Measurements from ENCODE around the gene NOS1AP.
"Not testable (repeated sequence)": the region's sequence is repeated elsewhere in the genome, so short reads cannot be mapped to it uniquely, and the experiment has no call there.

NOS1AP gene

DNA sequence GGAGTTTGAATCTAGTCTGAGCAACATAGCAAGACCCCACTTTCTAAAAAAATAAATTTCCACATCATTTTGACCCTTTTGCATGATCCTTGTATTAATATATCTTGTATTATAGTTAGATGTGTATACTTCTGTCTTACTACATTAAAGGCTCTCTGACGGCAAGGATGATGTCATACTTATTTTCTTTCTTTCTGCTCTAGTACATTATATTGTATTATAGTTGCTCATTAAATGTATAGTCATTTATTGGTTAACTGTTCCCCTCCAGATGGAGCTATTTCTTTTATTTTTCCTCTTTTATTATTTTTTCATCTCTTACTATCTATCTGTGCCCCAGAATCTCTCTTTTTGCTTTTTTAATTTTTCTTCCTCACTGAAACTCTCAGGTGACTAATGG, 30.9 kb upstream of the NOS1AP start:
- DNase-seq (no peak), ATAC-seq (replicated peaks) (no peak)
- Mint-ChIP-seq H3K27me3 (peaks cover 30 to 44% of the 10 kb centered on the region in 2 donors), H3K27ac (no peak overlapping the region), H3K36me3 (no peaks in the 10 kb centered on the region), H3K4me3 (no peak overlapping the region), H3K9me3 (peaks cover 2% of the 10 kb centered on the region in 2 donors), H3K4me1 (no peaks in the 10 kb centered on the region)

DNA sequence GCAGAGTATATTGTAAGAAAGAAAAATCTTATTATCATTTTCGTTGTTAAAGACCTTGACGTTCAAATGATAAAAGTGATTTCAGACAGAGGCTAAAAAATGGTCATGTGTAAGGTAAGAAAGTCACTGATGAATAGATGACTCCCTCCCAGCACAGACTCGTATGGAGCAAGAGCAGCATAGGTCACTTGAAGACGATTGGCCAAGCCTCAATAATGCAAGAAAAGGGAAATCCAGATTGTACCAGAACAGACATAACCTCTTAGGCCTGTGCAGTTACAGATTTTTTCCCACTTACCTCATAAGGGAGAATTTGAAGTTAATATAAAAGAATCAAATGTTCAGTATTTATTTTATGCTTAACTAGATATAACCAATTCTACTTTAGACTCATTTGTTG, 29.5 kb upstream of the NOS1AP start:
- no peaks in the 10 kb centered on the region for H3K4me1 Mint-ChIP-seq
- no peak overlapping the region for H3K27ac Mint-ChIP-seq
- H3K4me3 Mint-ChIP-seq = no peak overlapping the region
- H3K27me3 Mint-ChIP-seq = peaks cover 26 to 38% of the 10 kb centered on the region in 2 donors
- ATAC-seq (replicated peaks) (no peak), DNase-seq (no peak)
- peaks cover 3 to 4% of the 10 kb centered on the region in 2 donors for H3K9me3 Mint-ChIP-seq
- no peaks in the 10 kb centered on the region for H3K36me3 Mint-ChIP-seq

DNA sequence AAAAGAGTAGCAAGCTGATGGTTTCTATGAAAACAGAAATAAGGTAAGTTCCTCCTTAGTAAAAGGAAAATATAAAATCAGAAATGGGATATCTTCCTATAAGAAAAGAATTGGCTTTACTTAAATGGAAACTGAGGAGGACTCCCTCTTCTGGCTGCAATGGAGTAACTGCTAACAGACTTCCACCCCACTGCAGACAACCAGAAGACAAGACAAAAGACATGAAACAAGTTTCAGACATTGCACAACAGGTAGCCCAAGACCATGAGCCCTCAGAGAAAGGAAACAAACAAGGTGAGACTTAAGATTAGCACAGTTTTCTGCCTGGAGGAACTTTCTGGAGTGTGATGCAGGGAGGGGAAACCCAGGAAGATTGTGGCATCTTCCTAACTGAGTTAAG, 28.8 kb upstream of the NOS1AP start:
- Mint-ChIP-seq H3K27me3 (peaks cover 26 to 38% of the 10 kb centered on the region in 2 donors), H3K36me3 (no peaks in the 10 kb centered on the region), H3K4me1 (no peaks in the 10 kb centered on the region), H3K27ac (no peak overlapping the region), H3K4me3 (no peak overlapping the region), H3K9me3 (peaks cover 3 to 4% of the 10 kb centered on the region in 2 donors)
- DNase-seq = no peak
- ATAC-seq (replicated peaks) = no peak

DNA sequence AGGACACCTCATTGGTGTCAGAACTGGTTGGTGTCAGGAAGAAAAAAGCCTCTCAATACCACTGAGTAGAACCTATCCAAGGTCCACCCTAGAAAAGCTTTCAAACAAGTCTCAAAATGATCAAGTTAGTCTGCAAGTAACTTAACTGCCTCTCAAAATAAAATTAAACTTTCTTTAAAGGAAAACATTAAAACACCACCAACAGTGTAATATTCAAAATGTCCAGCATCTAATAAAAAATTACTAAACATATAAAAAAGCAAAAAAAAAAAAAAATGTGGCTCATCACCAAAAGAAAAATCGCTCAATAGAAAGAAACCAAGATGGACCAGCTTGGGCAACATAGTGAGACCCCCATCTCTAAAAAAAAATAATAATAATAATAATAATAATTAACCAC, 27.1 kb upstream of the NOS1AP start:
- DNase-seq (no peak), ATAC-seq (replicated peaks) (no peak)
- no peaks in the 10 kb centered on the region for H3K4me1 Mint-ChIP-seq
- H3K27me3 Mint-ChIP-seq = peaks cover 21 to 33% of the 10 kb centered on the region in 2 donors
- H3K4me3 Mint-ChIP-seq = no peak overlapping the region
- H3K27ac Mint-ChIP-seq = no peak overlapping the region
- H3K9me3 Mint-ChIP-seq = peaks cover 3 to 4% of the 10 kb centered on the region in 2 donors
- no peaks in the 10 kb centered on the region for H3K36me3 Mint-ChIP-seq

DNA sequence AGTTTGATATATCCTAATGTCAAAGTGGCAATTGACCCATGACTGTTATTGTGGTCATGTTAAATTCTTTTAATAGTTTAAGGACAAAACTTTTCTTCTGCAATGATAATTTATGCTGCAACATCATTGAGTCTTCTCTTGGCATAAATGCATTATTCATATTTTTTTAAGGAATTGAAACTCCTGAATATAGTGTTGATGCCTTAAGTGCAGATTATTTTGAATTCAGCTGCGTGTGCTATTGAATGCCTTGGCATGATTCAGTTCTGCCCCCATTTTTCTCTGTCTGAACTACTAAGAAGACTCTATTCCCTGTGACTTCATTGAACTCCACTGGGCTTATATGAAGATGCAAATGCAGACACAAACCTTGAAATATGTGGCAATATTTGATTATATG, 22.6 kb upstream of the NOS1AP start:
- no peak for ATAC-seq (replicated peaks)
- no peak overlapping the region for H3K27ac Mint-ChIP-seq
- H3K36me3 Mint-ChIP-seq = no peaks in the 10 kb centered on the region
- DNase-seq = no peak
- H3K9me3 Mint-ChIP-seq = peaks cover 3 to 4% of the 10 kb centered on the region in 2 donors
- H3K4me3 Mint-ChIP-seq = no peak overlapping the region
- no peaks in the 10 kb centered on the region for H3K4me1 Mint-ChIP-seq
- peaks cover 0 to 22% of the 10 kb centered on the region in 2 donors for H3K27me3 Mint-ChIP-seq

DNA sequence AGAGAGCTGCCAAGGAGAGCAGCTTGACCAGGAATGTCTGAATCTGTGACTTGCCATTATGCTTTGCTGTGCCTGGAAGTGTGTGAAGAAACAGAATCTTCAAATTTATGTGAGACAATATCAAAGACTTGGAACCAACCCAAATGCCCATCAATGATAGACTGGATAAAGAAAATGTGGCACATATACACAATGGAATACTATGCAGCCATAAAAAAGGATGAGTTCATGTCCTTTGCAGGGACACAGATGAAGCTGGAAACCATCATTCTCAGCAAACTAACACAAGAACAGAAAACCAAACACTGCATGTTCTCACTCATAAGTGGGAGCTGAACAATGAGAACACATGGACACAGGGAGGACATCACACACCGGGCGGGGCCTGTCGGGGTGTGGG, 15.5 kb upstream of the NOS1AP start:
- H3K4me3 Mint-ChIP-seq; H3K27ac Mint-ChIP-seq; ATAC-seq (replicated peaks); DNase-seq; H3K4me1 Mint-ChIP-seq; H3K9me3 Mint-ChIP-seq; H3K36me3 Mint-ChIP-seq: not testable (repeated sequence)
- peaks cover 21 to 30% of the 10 kb centered on the region in 2 donors for H3K27me3 Mint-ChIP-seq

DNA sequence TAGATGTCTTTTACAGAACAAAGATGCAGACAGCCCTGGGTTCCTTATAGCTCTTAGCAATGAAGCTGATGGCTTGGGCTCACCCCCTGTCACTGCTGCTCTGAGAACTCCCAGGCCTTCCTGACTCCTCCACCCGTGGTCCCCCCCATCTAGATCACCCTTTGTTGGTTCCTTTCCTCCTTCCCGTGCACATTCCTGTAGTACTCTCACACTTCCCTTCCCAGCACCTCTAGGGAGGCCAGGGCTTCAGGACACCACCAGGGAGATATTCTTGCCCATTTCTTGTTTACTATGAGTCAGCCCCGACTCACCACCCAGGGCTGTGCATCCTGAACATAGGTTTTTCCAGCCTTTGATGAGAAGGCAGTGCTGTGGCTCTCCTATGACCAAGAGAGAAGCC, 14.4 kb upstream of the NOS1AP start:
- H3K27ac Mint-ChIP-seq = no peak overlapping the region
- no peak overlapping the region for H3K4me3 Mint-ChIP-seq
- H3K9me3 Mint-ChIP-seq = peaks cover 0 to 3% of the 10 kb centered on the region in 2 donors
- no peak for ATAC-seq (replicated peaks)
- no peak for DNase-seq
- H3K36me3 Mint-ChIP-seq = no peaks in the 10 kb centered on the region
- peaks cover 21 to 22% of the 10 kb centered on the region in 2 donors for H3K27me3 Mint-ChIP-seq
- H3K4me1 Mint-ChIP-seq = no peaks in the 10 kb centered on the region

DNA sequence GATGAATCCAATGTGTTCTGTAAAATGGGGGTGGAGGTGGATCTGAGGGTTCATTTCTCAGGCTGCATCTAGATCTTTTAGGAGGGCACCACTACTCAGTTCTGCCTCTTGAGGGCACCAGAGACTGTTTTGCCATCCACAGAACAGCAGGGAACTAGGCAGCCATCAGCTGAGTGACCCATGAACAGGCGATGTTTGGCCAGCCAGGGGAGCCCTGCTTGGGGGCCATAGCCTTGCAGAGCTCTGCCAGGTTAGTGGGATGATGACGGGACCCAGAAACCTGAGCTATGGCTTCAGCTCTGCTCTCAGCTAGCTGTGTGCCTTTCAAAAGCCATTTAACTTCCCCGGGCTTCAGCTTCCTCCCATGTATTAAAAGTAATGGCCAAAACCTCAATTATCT, 13.4 kb upstream of the NOS1AP start:
- H3K27me3 Mint-ChIP-seq = peaks cover 21% of the 10 kb centered on the region in 2 donors
- DNase-seq (peak; percentile 28), ATAC-seq (replicated peaks) (peak; percentile 88 to 91)
- H3K4me1 Mint-ChIP-seq = no peaks in the 10 kb centered on the region
- no peak overlapping the region for H3K27ac Mint-ChIP-seq
- H3K4me3 Mint-ChIP-seq = no peak overlapping the region
- H3K36me3 Mint-ChIP-seq = no peaks in the 10 kb centered on the region
- peaks cover 0 to 3% of the 10 kb centered on the region in 2 donors for H3K9me3 Mint-ChIP-seq

DNA sequence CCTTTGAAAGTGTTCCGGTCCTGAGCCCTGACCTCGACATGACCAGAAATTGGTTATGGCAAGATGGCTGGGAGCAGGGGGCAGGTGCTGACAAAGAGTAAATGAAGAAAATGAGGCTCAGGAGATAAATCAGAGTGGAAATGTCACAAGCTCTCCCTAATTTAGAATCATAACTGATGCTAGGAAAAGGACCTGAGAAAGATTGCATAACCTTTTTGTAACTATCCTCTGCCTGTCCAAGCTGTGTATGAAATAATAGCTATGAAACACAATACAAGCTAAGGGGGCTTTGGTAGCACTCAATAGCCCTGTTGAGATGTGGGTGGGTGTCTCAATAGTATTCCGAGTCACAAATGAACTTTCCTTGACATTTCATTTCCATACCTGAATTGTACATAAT, 12.9 kb upstream of the NOS1AP start:
- peaks cover 21 to 22% of the 10 kb centered on the region in 2 donors for H3K27me3 Mint-ChIP-seq
- H3K4me1 Mint-ChIP-seq = no peaks in the 10 kb centered on the region
- no peak overlapping the region for H3K4me3 Mint-ChIP-seq
- no peaks in the 10 kb centered on the region for H3K36me3 Mint-ChIP-seq
- DNase-seq = no peak
- H3K9me3 Mint-ChIP-seq = peaks cover 0 to 3% of the 10 kb centered on the region in 2 donors
- ATAC-seq (replicated peaks) = no peak
- no peak overlapping the region for H3K27ac Mint-ChIP-seq

DNA sequence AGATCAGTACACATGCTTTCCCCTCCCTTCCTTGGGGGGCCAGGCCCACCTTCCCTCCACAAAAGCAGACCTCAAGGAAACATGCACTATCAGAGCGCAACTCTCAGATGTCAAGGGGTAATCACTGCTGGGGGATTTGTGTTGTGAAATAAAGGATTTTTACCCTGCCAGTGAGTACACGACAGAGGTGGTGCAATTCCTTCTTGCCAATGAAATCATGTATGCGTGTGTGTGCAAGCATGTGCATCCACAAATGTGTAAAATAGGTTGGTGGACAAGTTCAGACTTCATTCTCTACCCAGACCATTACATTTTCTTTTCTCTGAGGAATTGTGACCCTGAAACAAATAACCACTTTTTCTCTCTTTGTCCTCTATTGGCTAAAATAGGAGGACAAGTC, 9.8 kb upstream of the NOS1AP start:
- no peaks in the 10 kb centered on the region for H3K4me1 Mint-ChIP-seq
- no peaks in the 10 kb centered on the region for H3K36me3 Mint-ChIP-seq
- H3K27ac Mint-ChIP-seq = no peak overlapping the region
- H3K4me3 Mint-ChIP-seq = no peak overlapping the region
- H3K27me3 Mint-ChIP-seq = peaks cover 30 to 40% of the 10 kb centered on the region in 2 donors
- no peaks in the 10 kb centered on the region for H3K9me3 Mint-ChIP-seq
- ATAC-seq (replicated peaks) = no peak
- DNase-seq = no peak

DNA sequence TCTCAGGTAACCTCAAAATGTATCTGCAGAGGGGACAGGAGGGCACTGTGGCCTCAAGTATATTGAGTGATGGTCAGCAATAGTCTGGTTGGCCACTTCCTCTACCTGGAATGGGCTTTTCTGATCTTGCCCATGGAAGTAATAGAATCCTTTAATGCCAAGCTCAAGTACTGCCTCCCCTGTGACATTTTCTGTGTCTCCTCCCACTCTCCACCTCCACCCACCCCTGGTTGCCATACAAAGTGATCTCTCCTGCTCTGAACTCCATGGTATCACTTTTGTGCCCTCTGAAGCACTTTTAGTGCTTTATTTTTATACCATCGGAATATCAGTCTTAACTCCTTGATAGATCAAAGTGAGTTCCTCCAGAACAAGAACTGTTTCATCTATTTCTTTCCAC, 9.2 kb upstream of the NOS1AP start:
- Mint-ChIP-seq H3K36me3 (no peaks in the 10 kb centered on the region), H3K4me3 (no peak overlapping the region), H3K27ac (peak overlapping the region; percentile 7), H3K4me1 (no peaks in the 10 kb centered on the region), H3K9me3 (no peaks in the 10 kb centered on the region), H3K27me3 (peaks cover 35 to 40% of the 10 kb centered on the region in 2 donors)
- no peak for DNase-seq
- no peak for ATAC-seq (replicated peaks)

DNA sequence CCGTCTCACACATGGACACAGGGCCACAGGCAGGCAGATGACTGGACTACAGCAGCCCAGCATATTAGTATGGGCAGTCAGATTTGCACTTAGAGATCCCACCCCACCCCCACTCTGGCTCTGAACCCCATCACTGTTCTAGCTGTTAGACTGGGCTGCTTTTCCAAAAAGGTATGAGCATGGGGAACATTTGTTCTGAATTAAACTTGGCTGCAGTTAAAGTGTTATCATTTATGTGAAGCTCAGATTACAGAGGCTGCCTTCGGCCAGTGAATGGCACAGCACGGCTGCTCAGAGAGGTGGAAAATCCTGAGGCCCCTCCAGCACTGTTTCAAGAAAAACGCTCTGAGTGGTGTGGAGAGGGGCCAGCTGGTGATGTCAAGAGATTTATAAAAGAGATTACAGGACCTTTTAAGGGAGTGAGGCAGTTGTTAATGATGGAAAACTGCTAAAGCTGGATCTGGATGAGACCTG, 6.9 kb upstream of the NOS1AP start:
- Mint-ChIP-seq H3K4me3 (no peak overlapping the region), H3K27me3 (peaks cover 35 to 39% of the 10 kb centered on the region in 2 donors), H3K9me3 (no peaks in the 10 kb centered on the region), H3K36me3 (no peaks in the 10 kb centered on the region), H3K27ac (no peak overlapping the region), H3K4me1 (no peaks in the 10 kb centered on the region)
- no peak for ATAC-seq (replicated peaks)
- no peak for DNase-seq

DNA sequence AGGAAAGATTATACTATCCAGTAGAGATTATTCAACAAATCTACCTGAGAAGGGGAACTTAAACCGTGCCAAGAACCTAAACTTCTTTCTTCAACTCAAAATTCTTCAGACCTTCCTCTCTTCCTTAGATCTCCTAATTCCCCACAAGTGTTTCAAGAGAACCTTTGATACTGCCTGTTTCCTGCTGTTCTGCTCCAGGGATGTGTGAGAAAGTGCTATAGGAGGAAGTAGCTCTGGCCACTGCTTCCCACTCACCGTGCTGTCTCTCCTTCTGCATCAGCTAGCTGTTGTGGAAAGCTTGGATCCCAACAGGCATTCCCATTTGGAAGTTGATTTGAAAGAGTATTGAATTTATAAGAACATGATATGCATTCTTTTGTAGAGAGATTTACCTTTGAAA, 4.5 kb upstream of the NOS1AP start:
- Mint-ChIP-seq H3K9me3 (no peaks in the 10 kb centered on the region), H3K4me1 (peaks cover 2 to 9% of the 10 kb centered on the region in 2 donors), H3K27ac (no peak overlapping the region), H3K4me3 (no peak overlapping the region), H3K27me3 (peaks cover 37 to 49% of the 10 kb centered on the region in 2 donors), H3K36me3 (no peaks in the 10 kb centered on the region)
- ATAC-seq (replicated peaks) (no peak), DNase-seq (no peak)

DNA sequence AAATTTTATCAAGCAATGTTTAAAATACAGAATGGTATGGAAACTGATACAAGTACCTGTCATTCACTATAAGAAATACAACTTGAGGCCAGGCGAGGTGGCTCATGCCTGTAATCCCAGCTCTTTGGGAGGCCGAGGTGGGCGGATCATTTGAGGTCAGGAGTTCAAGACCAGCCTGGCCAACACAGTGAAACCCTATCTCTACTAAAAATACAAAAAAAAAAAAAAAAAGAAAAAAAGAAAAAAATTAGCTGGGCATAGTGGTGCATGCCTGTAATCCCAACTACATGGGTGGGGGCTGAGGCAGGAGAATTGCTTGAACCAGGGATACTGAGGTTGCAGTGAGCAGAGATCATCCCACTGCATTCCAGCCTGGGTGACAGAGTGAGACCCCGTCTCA, 2.7 kb upstream of the NOS1AP start:
- ATAC-seq (replicated peaks); H3K36me3 Mint-ChIP-seq; DNase-seq; H3K9me3 Mint-ChIP-seq; H3K27ac Mint-ChIP-seq; H3K4me3 Mint-ChIP-seq: not testable (repeated sequence)
- peaks cover 50 to 63% of the 10 kb centered on the region in 2 donors for H3K27me3 Mint-ChIP-seq
- H3K4me1 Mint-ChIP-seq = peaks cover 4 to 14% of the 10 kb centered on the region in 2 donors

DNA sequence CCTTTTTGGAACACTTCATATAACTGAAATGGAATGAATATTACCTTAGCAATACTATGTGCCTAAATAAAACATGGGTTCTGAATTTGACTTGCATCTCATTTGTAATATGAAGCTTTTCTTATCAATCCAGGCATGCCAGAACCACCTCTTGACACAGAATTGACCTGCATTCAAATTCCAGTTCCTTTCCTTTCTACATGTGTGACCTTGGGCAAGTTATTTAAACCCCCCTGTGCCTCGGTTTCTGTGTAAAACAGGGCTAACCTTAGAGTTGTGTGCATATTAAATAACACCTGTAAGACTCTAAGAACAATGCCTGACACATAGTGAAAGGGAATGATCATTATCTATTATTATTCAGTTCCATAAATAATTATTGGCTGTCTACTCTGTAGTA, 2.0 kb upstream of the NOS1AP start:
- Mint-ChIP-seq H3K9me3 (no peaks in the 10 kb centered on the region), H3K27ac (no peak overlapping the region), H3K36me3 (no peaks in the 10 kb centered on the region), H3K27me3 (peaks cover 50 to 63% of the 10 kb centered on the region in 2 donors), H3K4me1 (peaks cover 4 to 14% of the 10 kb centered on the region in 2 donors), H3K4me3 (no peak overlapping the region)
- ATAC-seq (replicated peaks) (no peak), DNase-seq (no peak)

DNA sequence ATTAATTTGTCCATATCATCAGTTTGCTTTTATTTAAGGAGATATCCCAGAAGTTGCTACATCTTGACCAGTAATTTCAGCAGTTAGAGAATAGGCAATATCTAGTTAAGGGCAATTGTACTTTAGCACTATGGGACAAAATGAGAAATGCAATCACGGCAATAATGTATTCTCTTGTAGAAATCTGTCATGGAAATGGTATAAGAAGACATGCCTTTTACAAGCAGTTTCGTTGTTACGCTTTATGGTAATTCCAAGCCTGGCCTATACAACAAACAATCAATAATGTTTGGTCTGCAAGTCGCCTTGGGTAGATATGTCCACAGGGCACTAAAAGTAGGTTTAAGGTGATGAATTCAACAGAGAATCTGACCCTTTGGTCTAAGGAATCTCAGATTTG, 1.2 kb upstream of the NOS1AP start:
- no peak for ATAC-seq (replicated peaks)
- peaks cover 4 to 14% of the 10 kb centered on the region in 2 donors for H3K4me1 Mint-ChIP-seq
- no peak overlapping the region for H3K4me3 Mint-ChIP-seq
- no peaks in the 10 kb centered on the region for H3K9me3 Mint-ChIP-seq
- no peak overlapping the region for H3K27ac Mint-ChIP-seq
- DNase-seq = no peak
- peaks cover 46 to 62% of the 10 kb centered on the region in 2 donors for H3K27me3 Mint-ChIP-seq
- no peaks in the 10 kb centered on the region for H3K36me3 Mint-ChIP-seq
